ELR (cell line): ENCODE data around the gene SMYD3.
A peak's percentile ranks its signal among the peaks of the same experiment; 100 is the strongest.

Source experiments
- DNase-seq: peaks from one replicate; pipeline ENCODE4 v3.0.0-alpha.2; 2015; ENCODE audit warnings: low read depth

The SMYD3 gene

GRCh38 chr1:245903851-245904250 is 603.2 kb downstream of the SMYD3 start:
- DNase-seq, result no peak

DNA sequence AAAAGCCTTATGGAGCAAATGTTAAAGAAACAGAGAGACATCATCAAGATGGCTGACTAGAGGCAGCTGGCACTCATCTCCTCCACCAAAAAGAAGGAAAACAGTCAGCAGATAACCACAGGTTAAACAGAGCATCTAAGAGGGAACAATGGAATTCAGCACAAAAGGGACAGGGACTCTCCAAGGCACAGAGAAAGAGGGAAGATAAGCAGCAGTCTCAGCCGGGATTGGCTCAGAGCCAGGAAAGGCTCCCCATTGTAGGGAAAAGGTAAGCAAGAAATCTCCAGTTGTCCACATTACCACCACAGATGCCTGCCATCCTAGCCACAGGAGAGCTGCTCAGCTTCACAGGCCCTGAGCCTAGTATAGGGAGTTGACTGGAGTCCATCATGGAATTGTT is 605.5 kb downstream of the SMYD3 start:
- DNase-seq, result no peak

DNA sequence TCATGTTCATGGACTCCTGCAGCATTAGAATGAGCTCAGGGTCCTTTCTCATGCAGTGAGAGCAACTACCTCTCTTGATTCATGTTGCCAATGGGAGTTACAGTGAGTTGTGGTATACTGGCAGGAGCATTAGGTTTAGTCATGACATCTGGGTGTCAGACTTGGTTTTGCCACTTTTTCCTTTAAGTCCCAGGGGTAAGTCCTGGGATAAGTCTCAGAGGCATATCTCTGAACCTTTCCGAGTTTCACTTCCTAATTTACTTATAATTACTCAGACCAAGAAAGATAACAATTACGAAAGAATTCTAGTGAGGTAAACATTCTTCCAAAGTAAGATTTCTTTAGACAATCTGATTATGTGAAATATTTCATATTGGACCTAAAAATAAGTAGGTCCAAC is 606.0 kb downstream of the SMYD3 start:
- DNase-seq, result no peak

DNA sequence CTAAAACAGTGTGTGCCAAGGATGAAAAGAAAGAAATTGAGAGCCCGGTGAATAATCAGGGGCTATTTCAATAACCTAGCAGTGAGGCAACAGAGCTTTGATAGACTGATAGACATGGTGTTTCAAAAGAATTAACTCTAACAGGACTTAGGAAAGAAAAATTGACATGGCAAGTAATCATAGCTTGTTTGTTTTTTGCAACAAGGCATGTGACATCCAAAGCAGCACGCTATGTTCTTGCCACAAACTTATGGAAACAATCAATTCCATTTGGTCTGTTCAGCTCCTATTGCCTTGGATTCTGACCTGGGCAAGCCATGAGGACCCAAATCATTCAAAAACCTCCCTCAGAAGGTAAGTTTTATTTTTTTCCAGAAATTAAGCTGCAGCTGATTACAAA is 608.5 kb downstream of the SMYD3 start:
- DNase-seq, result no peak

GRCh38 chr1:245896258-245896657 is 610.8 kb downstream of the SMYD3 start:
- DNase-seq, result no peak

DNA sequence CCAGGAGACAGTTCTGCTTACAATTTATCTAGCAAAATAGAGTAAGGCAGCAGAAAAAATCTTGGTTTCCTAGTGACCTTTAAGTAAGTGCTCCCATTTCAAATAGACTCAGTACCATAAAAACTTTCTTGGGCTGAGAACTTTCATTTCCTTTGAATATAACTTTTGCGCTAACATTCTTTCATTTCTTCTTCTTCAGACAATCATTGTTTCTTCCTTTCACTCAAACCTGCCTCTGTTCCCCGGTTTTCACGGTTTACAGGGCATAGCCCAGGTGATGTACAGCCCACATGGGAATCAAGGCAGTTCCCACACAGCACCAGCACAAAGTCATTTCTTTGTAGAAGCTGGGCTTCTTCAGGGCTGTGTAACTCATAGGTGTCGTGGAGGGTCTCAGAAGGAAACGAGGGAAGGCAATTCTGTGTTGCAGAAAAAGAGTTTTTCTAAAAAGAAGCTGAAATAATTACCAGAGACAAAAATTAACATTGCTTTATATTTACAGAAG is 611.6 kb downstream of the SMYD3 start:
- no peak for DNase-seq

DNA sequence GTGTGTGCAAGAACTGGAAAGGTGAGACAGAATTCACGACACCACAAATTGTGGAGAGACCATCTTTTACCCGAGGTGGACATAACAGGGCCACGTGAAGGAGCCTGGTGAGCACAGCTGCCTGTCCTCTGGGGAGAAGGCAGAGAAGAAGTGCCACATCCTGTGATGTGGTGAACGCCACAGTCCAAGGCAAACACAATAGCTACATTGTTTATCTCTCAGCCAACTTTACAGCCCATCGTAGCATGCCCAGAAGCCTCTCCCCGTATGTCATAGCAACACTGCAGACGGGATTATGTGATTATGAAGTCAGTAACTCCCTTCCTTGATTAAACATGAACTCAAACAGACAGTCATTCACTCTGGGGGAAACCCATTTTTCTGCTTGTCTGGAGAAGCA is 612.2 kb downstream of the SMYD3 start:
- DNase-seq, result no peak

DNA sequence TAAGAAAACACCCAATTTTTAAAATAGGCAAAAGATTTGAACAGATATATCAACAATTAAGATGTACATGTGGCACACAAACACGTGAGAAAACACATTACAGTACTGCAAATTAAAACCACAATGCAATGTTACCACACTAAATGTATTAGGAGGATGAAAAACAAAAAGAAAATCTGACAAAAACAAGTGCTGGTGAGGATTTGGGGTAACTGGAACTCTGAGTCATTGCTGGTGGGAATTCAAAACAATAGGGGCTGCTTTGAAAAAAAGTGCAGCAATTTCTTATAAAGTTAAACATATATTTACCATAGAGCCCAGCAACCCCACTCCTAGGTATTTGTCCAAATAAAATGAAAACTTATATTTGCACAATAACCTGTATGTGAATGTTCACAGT is 614.1 kb downstream of the SMYD3 start:
- no peak for DNase-seq

GRCh38 chr1:245888809-245889208 is 618.3 kb downstream of the SMYD3 start:
- DNase-seq, result peak; percentile 75

- DNase-seq, result no peak
Observed at GRCh38 chr1:245887829-245888228, 619.2 kb downstream of the SMYD3 start.

GRCh38 chr1:245881767-245882391 is 625.2 kb downstream of the SMYD3 start:
- DNase-seq, result no peak

- peak; percentile 71 for DNase-seq
Observed at GRCh38 chr1:245880754-245881403, 626.2 kb downstream of the SMYD3 start.

DNA sequence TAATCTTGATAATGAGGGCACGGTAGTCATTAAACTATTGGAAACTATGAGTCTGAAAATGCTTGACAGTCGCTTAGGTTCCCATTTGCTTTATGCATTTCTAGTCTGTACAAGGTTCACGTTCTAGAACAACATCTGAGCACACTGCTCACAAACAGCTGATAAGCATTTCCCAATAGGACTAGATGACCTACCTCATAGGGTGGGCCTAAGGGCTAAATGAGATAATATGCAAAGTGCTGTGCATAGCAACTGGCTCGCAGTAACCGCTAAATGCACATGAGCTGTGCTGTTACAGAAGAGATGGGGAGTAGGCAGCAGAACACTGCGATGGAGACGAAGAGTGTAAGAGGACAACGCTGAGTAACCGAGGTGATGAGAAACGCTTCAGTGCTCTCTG is 628.0 kb downstream of the SMYD3 start:
- no peak for DNase-seq

DNA sequence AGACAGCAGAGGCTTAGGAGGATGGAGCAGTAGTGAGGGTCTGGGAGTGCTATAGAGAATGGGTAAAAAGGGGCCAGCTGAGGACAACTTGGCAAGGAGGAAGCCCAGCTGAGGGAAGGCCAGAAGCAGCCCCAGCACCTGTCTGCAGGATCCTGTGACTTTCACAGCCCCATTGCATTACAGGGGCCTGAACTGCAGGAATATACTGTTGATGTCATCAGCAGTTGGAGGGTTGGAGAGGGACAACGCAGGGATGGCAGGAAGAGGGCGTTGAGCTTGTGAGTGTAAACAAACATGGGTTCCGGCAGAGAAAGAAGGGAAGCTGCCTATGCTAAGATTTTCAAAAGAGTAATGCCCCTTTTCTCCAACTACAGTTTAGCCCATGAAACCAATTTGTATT is 628.5 kb downstream of the SMYD3 start:
- no peak for DNase-seq

GRCh38 chr1:245877976-245878375 is 629.1 kb downstream of the SMYD3 start:
- no peak for DNase-seq

DNA sequence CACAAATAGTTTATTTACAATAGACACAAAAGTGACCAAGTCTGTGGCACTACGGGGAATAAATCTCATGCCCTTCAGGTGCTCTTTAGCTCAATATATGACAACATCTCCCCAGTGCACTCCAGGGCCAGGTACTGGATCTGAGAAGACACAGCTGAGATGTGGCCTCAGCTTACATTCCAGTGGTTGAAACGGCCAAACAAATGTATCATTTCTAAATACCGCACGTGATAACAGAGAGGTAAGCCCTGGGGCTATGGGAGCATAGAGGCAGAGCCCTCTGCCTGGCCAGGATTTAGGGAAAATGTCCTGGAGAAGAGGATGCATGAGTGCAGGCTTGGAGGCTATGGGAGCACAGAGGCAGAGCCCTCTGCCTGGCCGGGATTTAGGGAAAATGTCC is 630.5 kb downstream of the SMYD3 start:
- DNase-seq, result peak; percentile 52

GRCh38 chr1:245875581-245876261 is 631.4 kb downstream of the SMYD3 start:
- no peak for DNase-seq

GRCh38 chr1:245874942-245875580 is 632.0 kb downstream of the SMYD3 start:
- DNase-seq, result peak; percentile 93

GRCh38 chr1:245873883-245874671 is 633.0 kb downstream of the SMYD3 start:
- DNase-seq, result peak; percentile 49

DNA sequence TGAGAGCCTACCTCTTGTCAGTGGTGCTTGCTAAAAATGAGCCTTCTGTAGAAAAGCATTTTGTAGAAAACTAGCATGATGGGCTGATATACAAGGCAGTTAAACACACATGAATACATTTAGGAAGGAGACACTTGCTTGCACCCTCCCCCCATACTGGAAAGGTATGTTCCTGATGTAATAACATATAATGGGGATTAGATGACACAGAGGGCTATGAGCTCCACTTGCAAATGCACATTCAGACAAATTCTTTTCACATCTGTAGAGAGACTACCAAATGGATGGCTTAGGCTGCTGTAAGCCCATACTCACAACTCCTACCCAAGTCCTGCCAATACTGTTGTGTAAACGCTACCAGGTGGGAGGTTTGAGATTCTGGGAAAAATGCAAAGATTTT is 634.0 kb downstream of the SMYD3 start:
- DNase-seq, result peak; percentile 28

GRCh38 chr1:245872475-245872874 is 634.6 kb downstream of the SMYD3 start:
- no peak for DNase-seq

- DNase-seq, result peak; percentile 89
Observed at GRCh38 chr1:245871915-245872314, 635.2 kb downstream of the SMYD3 start.
